ENCODE results near the gene FAM111B.
"Not testable (repeated sequence)": the region's sequence is repeated elsewhere in the genome, so short reads cannot be mapped to it uniquely, and the experiment has no call there.

The FAM111B gene

DNA sequence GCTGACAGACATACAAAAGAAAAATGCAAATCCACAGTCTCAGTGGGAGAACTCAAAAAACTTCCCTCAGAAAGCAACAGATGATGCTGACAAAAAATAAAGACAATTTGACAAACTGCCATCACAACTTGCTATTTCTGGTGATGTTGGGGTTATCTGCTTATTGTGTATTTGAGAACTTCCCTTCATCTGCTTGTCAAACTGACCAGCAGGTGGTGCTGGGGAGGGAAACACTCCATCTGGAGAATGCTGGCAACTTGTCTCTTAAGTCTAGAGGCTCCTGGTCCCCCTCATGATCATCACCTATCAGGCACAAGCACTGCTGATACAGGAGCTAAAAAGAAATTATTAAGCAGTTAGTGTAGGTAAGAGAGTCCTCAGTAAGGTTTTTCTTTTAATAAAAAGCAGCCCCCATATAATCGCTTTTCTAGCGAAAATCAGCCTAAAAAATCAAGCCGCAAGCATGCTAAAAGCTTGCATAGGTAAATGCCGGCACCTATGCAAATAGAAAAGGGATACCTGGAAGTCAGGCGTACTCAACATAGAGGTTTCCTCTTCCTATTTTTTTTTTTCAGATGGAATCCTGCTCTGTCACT, 9.8 kb upstream of the FAM111B start:
- POLR2A ChIA-PET: no interaction called here
- DNase-seq (ENCODE audit: extremely low spot score): no peak
- CTCF ChIA-PET: interaction anchor here (0.7 to 3.8 kb wide), 19 partner anchors 9 to 572 kb away, joined by 3 to 24 read pairs (median 4); partner anchors contain the start of genes DTX4 and FAM111B
- TF ChIP-seq, protein P1, sequence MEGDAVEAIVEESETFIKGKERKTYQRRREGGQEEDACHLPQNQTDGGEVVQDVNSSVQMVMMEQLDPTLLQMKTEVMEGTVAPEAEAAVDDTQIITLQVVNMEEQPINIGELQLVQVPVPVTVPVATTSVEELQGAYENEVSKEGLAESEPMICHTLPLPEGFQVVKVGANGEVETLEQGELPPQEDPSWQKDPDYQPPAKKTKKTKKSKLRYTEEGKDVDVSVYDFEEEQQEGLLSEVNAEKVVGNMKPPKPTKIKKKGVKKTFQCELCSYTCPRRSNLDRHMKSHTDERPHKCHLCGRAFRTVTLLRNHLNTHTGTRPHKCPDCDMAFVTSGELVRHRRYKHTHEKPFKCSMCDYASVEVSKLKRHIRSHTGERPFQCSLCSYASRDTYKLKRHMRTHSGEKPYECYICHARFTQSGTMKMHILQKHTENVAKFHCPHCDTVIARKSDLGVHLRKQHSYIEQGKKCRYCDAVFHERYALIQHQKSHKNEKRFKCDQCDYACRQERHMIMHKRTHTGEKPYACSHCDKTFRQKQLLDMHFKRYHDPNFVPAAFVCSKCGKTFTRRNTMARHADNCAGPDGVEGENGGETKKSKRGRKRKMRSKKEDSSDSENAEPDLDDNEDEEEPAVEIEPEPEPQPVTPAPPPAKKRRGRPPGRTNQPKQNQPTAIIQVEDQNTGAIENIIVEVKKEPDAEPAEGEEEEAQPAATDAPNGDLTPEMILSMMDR (IDR thresholded peaks at IDR 0.05; ENCODE audit: control extremely low read depth, extremely low read depth, low read depth, missing control alignments): peak; percentile 58

DNA sequence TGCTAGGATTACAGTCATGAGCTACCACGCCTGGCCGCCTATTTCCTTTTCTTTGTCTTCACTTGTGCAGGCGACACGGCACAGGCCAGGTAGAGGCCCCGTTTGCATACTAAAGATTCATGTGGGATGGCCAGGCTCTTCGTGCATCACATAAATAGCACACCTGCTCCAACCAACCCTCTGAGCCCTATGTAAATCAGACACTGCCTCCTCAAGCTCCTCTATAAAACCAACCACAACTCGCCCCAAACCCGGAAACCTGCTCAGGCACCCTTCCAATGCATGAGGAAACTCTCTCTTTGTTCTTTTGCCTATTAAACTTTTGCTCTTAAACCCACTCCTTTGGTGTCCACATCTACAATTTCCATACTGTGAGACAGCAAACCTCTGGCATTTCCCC, 9.1 kb upstream of the FAM111B start:
- ChIA-PET CTCF (interaction anchor here (0.7 to 3.8 kb wide), 14 partner anchors 9 to 572 kb away, joined by 3 to 24 read pairs (median 4); partner anchors contain the start of gene FAM111B), POLR2A (interaction anchor here (0.5 kb wide), 1 partner anchor 105 kb away, joined by 3 read pairs; no protein-coding TSS in a partner anchor)
- DNase-seq (ENCODE audit: extremely low spot score): not testable (repeated sequence)

DNA sequence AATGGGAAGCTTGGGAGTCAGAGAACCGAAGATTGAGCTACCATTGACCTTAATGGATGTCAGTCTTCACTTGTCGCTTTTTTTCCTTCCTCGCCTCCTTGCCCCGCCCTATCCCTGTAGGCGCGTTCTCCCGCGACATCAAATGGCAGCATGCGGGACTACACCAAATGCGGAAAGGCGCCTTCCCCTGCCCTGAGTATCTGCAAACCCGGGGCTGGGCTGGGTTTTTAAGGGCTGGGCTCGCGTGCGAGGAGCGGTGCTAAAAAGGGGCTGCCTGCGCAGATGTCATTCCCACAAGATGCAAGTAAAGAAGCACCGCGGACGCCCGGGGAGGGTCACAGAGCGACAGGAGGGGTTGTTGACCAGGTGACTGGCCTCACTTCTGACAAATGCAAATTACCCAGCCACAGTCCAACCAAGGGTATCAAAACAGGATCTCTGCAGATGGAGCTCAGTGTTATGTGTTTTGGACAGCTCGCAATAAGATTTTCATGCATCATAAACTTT, 4.7 kb upstream of the FAM111B start:
- peak; percentile 74 for DNase-seq (ENCODE audit: extremely low spot score)
- ChIA-PET POLR2A (no interaction called here), CTCF (interaction anchor here (0.7 to 3.0 kb wide), 16 partner anchors 11 to 526 kb away, joined by 3 to 15 read pairs (median 4); partner anchors contain the start of gene DTX4)
- TF ChIP-seq, protein P1 (IDR thresholded peaks at IDR 0.05; ENCODE audit: control extremely low read depth, extremely low read depth, low read depth, missing control alignments): peak; percentile 72

DNA sequence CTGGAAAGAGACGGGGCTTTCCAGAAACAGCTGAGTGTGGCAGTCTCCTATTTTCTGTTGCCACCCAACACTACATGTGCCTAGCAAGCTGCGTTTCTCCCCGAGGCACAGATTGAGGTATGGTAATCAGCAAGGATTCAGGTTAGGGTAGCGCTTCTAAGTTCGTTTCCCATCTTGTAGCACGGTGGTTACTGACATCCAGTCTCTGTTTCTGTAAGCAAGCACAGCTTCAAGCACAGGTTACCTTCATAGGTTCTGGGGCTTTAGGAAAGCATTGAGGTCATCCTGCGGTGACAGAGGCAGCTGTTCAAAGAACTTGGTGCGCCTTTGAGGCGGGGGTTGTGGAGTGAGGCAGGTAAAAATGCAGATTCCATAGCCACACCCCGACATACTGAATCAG, 684 bp downstream of the FAM111B start:
- ChIA-PET POLR2A (interaction anchor here (1.6 kb wide), 1 partner anchor 37 kb away, joined by 3 read pairs; no protein-coding TSS in a partner anchor), CTCF (interaction anchor here (0.9 to 6.5 kb wide), 10 partner anchors 8 to 59 kb away, joined by 3 to 48 read pairs (median 4); no protein-coding TSS in a partner anchor)
- not testable (repeated sequence) for DNase-seq (ENCODE audit: extremely low spot score)

DNA sequence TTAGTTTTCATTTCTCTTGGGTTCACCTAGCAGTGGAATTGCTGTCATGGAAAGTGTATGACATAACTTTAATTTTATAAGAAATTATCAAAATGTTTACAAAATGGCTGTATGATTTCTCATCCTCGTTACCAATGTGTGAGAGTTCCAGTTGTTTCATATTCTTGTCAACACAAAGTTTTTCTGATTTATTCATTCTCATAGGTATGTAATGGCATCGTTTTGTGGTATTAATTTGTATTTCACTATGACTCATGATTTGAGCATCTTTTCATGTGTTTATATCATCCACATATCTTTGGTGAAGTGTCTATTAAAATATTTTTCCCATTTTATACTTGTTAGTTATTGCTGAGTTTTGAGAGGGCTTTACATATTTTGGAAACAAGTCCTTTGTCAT, 5.5 kb downstream of the FAM111B start:
- CTCF ChIA-PET: no interaction called here
- POLR2A ChIA-PET: no interaction called here
- TF ChIP-seq, protein P1 (IDR thresholded peaks at IDR 0.05; ENCODE audit: control extremely low read depth, extremely low read depth, low read depth, missing control alignments): no peak
- DNase-seq (ENCODE audit: extremely low spot score): no peak

DNA sequence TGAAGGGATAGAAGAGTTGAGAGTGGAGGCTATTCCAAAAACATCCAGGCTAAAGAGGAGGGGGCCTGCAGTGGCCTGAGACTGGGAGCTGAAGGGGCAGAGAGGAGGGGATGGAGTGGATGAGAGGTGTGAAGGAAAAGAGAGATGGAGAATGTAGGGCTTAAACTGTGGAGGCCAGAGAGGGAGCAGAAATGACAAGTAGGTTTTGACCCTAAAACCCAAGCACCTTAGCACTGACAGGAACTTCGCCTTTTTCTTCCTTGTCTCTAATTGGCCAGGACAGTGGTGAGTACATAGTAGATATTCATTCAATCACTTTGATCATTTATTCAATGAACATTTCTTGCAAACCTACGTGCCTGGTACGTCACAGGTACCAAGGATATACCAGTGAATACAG, 7.3 kb downstream of the FAM111B start:
- TF ChIP-seq, protein P1 (IDR thresholded peaks at IDR 0.05; ENCODE audit: control extremely low read depth, extremely low read depth, low read depth, missing control alignments): no peak
- no peak for DNase-seq (ENCODE audit: extremely low spot score)
- CTCF ChIA-PET: interaction anchor here (0.9 to 1.0 kb wide), 2 partner anchors 13 to 21 kb away, joined by 3 to 4 read pairs; no protein-coding TSS in a partner anchor
- POLR2A ChIA-PET: no interaction called here

DNA sequence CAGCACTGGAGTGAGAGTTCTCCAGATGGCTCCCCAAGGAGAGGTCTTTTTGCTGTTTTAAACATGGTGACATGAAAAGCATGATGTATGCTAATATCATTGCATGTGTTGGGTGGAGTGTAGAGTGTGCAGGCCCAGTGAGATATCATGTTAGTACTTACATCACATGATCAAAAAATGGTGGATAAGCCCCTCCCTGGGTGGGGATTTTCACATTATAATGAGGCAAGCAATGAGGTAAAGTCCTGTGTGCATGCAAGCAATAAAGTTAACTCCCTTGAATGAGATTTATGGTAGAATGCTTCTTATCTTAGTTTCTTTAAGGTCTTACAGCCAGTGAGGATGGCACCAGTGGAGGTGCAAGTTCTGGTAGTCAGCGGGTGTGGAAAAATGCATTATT, 8.5 kb downstream of the FAM111B start:
- TF ChIP-seq, protein P1 (IDR thresholded peaks at IDR 0.05; ENCODE audit: control extremely low read depth, extremely low read depth, low read depth, missing control alignments): no peak
- ChIA-PET POLR2A (no interaction called here), CTCF (no interaction called here)
- DNase-seq (ENCODE audit: extremely low spot score): no peak

Measured in GM10248 (cell line).